NCI-H2107 (cell line): ENCODE results near the gene ANK3.

ENCODE experiments used
- DNase-seq: peaks from one replicate; lab custom pipeline; 2025; lab: John Stamatoyannopoulos, UW

The ANK3 gene

DNA sequence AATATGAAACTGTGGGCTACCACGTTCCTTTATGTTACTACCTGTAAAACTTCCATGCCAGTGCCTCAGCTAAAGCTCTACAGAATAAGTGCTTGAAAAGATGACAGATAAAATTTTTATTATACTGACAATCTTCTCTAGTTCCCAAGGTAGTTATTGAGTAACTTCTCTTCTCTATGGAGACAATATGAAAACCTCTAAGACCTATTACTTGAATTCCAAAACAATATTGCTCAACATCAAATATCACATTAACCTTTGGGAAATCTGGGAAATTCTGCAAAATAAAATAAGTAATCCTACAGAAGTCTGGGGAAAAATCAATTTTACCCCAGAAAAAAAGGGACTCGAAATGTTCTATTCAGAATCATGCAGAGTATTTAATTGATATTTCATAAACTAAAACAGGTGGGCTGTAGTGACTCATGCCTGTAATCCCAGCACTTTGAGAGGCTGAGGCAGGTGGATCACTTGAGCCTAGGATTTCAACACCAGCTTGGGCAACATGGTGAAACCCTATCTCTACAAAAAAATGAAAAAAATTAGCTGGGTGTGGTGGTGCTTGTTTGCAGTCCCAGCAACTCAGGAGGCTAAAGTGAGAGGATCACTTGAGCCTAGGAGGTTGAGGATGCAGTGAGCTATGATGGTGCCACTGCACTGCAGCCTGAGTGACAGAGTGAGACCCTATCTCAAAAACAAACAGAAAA, 23.8 kb upstream of the ANK3 start:
- no peak for DNase-seq

DNA sequence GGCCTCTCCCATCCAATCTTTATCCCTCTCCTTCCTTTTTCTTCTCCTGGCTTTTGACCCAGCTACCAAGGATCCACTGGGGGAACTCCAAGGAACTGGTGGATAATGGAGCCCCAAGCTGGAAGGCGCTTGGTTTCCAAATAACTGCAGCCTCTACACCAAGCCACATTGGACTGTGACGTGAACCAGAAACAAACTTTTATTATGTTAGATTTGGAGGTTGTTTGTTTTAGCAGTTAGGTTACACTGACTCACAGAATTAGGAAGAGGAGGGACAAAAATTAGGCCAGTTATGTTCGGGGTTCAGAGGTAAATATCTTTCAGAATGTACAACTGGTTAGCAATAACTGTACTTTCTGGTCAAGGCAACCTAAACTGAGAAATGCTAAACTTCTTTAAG, 21.3 kb upstream of the ANK3 start:
- DNase-seq, result no peak

DNA sequence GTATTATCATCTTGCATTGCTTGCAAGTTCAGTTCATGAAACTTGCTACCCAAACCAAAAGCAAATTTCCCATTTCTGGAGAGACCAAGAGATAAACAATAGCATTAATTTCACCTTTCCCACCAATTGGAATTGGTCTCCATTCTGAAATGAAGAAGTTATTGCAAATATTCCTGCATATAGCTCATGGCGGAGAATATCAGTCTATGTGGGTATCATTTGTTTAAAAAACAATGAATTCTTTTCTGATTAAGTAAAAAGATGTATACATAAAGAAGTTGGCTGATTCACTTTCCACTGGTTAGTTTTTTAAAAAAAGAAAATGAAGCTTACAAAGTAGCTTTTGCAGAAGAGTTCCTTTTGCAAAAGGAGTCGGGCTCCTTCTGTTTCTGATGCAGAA, 19.5 kb upstream of the ANK3 start:
- DNase-seq, result no peak

GRCh38 chr10:60406182-60406581, 16.5 kb upstream of the ANK3 start:
- DNase-seq, result no peak

DNA sequence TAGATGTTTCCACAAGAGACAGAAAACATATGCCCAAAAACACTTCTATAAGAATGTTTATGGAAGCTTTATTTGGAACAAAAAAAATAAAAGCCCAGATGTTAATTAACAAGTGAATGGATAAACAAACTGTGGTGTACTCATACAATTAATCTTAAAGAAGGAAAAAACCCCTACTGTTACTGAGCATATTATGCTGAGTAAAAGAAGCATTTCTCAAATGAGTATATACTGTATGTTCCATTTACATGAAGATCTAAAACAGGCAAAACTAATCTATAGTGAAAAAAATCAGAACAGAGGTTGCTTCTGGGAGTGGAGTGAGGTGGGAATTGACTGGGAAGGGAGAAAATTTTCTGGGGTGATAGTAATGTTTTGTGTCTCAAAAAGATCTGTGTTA, 15.5 kb upstream of the ANK3 start:
- DNase-seq, result no peak

DNA sequence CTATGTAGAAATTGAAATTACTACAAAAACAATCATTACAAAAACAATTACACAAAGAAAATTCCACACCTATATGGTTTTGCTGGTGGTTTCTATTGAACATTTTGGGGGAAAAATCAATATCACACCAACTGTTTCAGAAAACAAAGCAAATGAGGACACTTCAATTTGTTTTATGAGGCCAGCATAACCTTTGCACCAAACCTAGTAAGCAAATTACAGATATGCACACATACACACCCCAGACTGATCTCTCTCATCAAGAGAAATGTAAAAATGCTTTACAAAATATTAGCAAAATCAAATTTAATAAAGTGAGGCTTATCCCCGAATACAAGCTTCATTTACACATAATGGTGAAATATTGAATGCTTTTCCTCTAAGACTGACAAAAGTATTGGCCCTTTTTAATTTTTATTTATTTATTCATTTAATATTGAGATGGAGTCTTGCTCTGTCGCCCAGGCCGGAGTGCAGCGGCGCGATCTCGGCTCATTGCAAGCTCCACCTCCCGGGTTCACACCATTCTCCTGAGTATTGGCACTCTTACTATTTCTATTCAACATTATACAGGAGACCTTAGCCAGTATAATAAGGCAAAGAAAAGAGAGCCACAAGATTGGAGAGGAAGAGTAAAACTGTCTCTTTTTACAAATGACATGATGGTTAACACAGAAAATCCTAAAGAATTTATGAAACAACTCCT, 13.6 kb upstream of the ANK3 start:
- DNase-seq, result no peak

GRCh38 chr10:60400366-60400765, 10.7 kb upstream of the ANK3 start:
- no peak for DNase-seq

DNA sequence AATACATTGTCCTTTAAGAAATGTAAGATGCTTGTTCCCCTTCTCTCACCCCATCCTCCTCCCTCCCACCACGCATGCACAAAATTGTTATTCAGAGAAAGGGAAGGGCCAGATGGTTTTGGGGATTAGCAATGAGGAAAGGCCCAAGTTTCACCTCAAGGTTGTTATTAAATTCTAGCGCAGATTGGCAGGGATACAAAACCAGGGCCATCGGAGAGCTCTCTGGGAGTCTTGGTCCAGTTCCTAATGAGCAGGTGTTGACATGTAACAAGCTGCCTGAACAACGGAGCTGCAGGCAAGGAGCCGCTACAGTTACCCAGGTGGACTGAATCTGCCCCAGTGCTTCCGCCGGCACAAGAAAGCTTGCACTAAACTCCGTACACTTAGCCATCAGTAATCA, 9.7 kb upstream of the ANK3 start:
- DNase-seq, result no peak

GRCh38 chr10:60397792-60398191, 8.1 kb upstream of the ANK3 start:
- DNase-seq, result no peak

DNA sequence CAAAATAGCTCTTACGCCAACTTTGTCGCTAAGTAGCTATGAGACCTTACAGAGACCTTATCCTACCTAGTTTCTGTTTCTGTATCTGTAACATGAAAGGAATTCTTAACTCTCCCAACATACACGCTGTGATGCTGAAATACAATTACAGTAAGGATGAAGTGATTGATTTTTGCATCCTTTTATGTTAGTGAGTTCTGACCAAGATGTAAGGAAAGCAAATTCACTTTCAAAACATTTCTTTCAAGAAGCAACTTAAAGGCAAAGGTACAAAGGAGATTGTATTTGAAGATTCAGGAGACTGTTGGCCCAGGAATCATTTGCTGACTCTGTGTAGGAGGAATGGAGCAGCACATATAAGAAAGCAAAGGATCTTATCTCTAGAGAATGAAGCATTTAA, 7.1 kb upstream of the ANK3 start:
- no peak for DNase-seq

- no peak for DNase-seq
Observed at GRCh38 chr10:60395711-60396110, 6.0 kb upstream of the ANK3 start.

DNA sequence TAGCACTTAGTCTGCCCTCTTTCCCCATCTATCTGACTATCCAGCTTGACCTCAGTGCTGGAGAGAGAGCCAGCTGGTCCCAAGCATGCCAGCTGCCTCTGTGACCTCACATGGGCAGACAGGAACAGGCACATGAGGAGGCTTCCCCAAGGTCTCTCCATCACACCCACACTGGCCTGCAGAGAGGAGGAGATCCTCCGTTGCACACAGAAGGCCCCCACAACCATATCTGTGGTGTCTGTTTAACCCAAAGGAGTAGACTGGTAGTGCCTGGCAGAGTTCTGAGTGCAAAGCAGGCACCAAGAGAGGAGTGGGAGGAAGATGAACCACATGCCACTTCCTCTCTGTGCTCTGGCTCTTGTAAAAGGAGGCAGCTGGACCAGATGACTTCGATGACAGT, 4.8 kb upstream of the ANK3 start:
- no peak for DNase-seq

DNA sequence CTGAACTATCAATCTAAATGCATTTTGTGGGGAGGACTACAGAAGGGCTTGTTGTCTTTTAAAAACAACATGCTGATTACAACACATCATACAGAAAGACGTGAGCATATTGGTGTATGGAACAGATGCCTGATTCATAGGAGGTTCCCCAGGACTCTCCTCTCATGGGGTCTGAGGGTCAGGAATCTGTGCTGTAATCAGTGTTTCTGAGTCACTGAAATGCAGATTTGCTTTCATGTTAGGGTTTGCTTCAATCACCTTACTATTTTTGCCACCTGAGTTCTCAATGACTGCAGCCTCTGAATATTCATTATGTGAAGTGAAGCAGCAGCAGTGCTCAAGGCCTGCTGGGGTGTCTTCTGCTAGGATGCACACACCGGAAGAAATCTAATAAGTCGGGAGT, 550 bp upstream of the ANK3 start:
- no peak for DNase-seq

DNA sequence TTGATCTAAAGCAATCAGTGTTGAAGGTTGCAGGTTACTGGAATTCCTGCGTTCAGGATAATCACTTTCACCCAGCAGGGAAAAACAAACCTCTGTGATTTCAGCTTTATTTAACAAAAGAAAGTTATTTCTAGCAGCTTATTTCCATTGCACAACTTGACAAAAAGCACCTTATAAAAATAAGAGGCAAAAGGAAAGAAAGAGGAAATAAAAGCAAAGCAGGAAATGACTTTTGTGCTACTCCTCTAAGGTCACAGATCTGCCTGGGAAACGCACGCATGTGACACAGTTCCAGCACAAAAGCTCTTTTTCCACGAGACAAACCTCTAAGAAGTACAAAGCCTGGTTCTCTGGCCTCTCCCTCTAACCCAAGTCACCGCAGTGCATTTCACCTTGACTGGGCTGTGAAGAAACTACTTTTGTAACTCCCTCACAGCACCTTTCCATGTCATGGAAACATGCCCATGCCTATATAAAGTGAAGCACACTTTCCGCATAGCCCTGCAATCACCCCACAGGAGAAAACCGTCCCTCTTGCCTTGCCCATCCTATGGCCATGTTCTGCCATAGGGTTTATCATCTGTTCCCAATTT, 870 bp downstream of the ANK3 start:
- DNase-seq, result no peak

- DNase-seq, result no peak
Observed at GRCh38 chr10:60388116-60388625, 1.5 kb downstream of the ANK3 start.

- DNase-seq, result no peak
Observed at GRCh38 chr10:60387531-60387930, 2.1 kb downstream of the ANK3 start.

DNA sequence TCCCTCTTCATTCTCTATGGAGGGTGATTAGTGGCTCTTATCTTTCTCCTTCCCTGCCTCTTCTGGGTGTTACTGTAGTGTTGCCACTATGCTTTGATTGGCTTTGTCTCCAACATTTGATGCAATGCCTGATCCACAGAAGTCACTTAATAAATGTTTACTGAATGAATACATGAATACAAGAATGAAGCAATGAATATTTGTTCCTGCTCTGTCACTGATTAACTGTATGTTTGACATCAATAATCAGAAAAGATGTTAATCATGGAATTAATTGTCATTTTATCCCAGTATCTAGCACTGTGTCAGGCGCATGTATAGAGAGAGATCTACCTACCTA, 4.3 kb downstream of the ANK3 start:
- DNase-seq, result no peak

DNA sequence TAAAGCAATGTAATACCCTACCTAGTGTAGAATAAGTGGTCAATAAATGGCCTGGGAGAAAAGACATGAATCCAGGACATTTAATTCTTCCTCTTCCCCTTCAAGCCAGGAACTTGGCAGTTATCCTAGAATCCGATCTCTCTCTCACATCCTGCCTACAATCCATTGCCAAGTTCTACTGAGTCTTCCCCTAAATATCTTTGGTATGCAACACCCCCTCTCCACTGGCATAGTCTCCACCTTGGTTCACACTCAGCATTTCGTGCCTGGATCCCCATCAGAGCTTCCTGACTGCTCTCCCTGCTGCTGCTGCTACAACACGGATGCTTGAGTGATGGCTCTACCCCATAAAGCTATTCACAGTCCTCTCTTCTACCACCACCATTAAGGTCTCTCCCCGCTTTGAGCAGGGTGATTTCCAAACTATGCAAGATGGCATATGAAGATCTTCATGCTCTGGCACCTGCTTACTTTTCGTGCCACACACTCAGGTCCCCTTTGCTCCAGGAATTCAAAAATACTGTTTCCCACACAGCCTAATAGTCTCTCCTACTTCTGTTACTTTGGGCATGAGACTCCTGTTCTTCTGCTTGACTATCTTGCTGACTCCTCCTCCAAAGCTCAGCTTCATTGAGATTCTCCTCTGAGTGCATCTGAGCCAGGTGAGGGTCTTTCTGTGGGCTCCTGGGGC, 4.8 kb downstream of the ANK3 start:
- no peak for DNase-seq

- DNase-seq, result no peak
Observed at GRCh38 chr10:60384011-60384410, 5.7 kb downstream of the ANK3 start.

DNA sequence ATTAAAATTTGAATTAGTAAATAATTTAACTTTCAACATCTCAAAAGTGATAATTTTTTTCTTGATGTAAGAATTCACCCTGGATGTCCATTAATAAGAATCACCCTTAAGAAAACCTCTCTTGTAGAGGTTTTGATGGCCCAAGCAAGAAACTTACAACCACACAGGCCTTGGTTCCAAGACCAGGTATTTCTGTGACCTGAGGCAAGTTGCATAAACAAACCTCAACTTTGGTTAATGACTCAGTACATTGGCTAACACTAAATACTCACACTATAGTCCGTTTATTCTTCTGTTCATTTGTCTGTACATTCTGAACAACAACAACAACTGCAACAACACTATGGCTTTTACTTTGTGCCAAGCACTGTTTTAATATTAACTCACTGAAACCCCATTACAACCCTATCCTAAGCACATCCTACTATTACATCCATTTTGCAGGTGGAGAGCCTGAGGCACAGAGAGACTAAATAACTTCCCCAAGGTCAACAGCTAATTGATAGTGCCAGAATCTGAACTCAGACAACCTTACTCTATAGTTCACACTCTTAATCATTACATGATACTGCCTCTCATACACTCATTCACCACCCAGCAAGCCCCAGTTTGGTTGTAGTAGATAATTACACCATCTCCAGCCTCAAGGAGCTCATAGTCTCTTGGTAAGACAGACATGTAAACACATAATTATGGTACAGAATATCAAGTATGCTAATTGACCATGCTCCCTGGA, 6.6 kb downstream of the ANK3 start:
- no peak for DNase-seq

GRCh38 chr10:60380781-60381180, 8.9 kb downstream of the ANK3 start:
- no peak for DNase-seq

GRCh38 chr10:60377955-60378354, 11.7 kb downstream of the ANK3 start:
- DNase-seq, result no peak
